Measurements from ENCODE around the gene TCEANC2.
"Not testable (repeated sequence)": the region's sequence is repeated elsewhere in the genome, so short reads cannot be mapped to it uniquely, and the experiment has no call there.

TCEANC2 gene

DNA sequence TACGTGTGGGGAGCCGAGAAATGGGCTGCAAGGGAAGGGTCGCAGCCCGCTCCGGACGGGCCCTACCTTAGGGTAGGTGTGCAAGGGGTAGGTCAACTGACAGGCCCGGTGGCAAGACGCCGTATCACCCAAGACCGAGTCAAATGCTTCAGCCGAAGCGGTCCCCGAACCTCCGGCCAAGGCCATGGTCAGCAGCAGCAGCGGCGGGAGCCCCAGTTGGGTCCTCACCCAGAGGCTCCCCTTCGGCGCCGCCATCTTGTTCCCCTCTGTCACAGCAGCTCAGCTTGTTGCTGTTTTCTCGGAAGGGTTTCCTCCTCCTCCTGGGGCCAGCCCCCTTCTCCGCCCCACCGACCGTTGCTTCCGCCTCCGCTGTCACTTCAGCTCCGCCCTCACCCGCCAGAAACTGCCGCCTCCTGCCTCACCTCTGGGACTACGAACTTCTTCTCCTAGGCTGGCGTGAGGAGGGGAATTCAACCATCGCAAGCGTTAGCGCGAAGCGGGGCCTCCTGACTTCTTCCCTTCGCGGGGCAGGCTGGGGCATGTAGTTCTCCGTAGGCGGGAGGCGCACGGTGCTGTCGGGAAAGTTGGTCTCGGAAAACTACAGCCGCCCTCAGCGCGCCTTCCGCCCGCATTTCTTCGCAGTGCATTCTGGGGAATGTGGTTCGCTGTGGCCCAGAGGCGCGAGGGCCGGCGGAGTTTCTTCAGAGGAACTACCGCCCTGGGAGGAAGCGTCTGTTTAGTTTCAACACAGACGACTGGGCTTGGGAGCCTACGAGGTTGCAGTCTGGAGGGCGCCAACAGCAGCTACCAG, at the start of gene TCEANC2, which contains the start of gene TMEM59:
TCEANC2 (plus strand) TSS at position 675 of the 811 bp plus-strand sequence. CDS start 815 bp downstream, outside the sequence.
TMEM59 (minus strand) TSS at position 271 of the 811 bp plus-strand sequence; CDS start at position 255, 16 bp downstream.
- Histone ChIP-seq H3K9ac (ENCODE audit: insufficient read length, low read depth) (peak within 1 kb of the TSS; percentile 94), H3K27me3 (ENCODE audit: insufficient read depth, insufficient read length) (no peaks in the 10 kb centered on the region), H3K9me3 (ENCODE audit: insufficient read depth, low read length) (no peaks in the 10 kb centered on the region), H3K4me1 (ENCODE audit: insufficient read depth, insufficient read length) (no peaks in the 10 kb centered on the region), H3K4me3 (ENCODE audit: insufficient read length, low read depth) (peak within 1 kb of the TSS; percentile 98), H3K36me3 (ENCODE audit: insufficient read depth, insufficient read length, low read length) (peaks cover 3% of the 10 kb centered on the region)
- peak; percentile 100 for DNase-seq (ENCODE audit: low read depth, low spot score)
- TF ChIP-seq ZNF274 (IDR thresholded peaks at IDR 0.05; ENCODE audit: low read depth, low read length) (no peak), YY1 (IDR thresholded peaks at IDR 0.05; ENCODE audit: insufficient read depth, insufficient read length) (peak; percentile 76)

DNA sequence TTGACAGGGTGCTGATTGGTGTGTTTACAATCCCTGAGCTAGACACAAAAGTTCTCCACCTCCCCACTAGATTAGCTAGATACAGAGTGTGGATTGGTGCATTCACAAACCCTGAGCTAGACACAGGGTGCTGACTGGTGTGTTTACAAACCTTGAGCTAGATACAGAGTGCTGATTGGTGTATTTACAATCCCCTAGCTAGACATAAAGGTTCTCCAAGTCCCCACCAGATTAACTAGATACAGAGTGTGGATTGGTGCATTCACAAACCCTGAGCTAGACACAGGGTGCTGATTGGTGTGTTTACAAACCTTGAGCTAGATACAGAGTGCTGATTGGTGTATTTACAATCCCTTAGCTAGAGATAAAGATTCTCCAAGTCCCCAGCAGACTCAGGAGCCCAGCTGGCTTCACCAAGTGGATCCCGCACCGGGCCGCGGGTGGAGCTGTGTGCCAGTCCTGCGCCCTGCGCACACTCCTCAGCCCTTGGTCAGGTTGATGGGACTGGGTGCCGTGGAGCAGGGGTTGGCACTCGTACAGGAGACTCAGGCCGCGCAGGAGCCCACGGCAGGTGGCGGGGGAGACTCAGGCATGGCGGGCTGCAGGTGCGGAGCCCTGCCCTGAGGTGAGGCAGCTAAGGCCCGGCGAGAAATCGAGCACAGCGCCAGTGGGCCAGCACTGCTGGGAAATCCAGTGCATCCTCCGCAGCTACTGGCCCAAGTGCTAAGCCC, 49.5 kb upstream of the TCEANC2 start:
- not testable (repeated sequence) for H3K36me3 ChIP-seq (ENCODE audit: insufficient read depth, insufficient read length, low read length); H3K4me3 ChIP-seq (ENCODE audit: insufficient read length, low read depth); H3K9ac ChIP-seq (ENCODE audit: insufficient read length, low read depth); H3K27me3 ChIP-seq (ENCODE audit: insufficient read depth, insufficient read length); H3K4me1 ChIP-seq (ENCODE audit: insufficient read depth, insufficient read length); DNase-seq (ENCODE audit: low read depth, low spot score)
- peaks cover 13% of the 10 kb centered on the region; the same call in 1 of the 2 replicates for H3K9me3 ChIP-seq (ENCODE audit: insufficient read depth, low read length)

- peaks cover 13% of the 10 kb centered on the region; the same call in 1 of the 2 replicates for H3K9me3 ChIP-seq (ENCODE audit: insufficient read depth, low read length)
- H3K9ac ChIP-seq (ENCODE audit: insufficient read length, low read depth) = no peak overlapping the region
- H3K27me3 ChIP-seq (ENCODE audit: insufficient read depth, insufficient read length) = no peaks in the 10 kb centered on the region
- no peak overlapping the region for H3K4me3 ChIP-seq (ENCODE audit: insufficient read length, low read depth)
- H3K36me3 ChIP-seq (ENCODE audit: insufficient read depth, insufficient read length, low read length) = no peaks in the 10 kb centered on the region
- TF ChIP-seq ZNF274 (IDR thresholded peaks at IDR 0.05; ENCODE audit: low read depth, low read length) (no peak), YY1 (IDR thresholded peaks at IDR 0.05; ENCODE audit: insufficient read depth, insufficient read length) (no peak), SUZ12 (IDR thresholded peaks at IDR 0.05; ENCODE audit: extremely low read depth, insufficient read depth, insufficient read length) (no peak)
- DNase-seq (ENCODE audit: low read depth, low spot score) = no peak
- peaks cover 3% of the 10 kb centered on the region for H3K4me1 ChIP-seq (ENCODE audit: insufficient read depth, insufficient read length)
Observed at GRCh38 chr1:54004481-54005049, 48.8 kb upstream of the TCEANC2 start.

GRCh38 chr1:54006508-54006907, 46.9 kb upstream of the TCEANC2 start:
- H3K27me3 ChIP-seq (ENCODE audit: insufficient read depth, insufficient read length) = peaks cover 12% of the 10 kb centered on the region
- no peak for DNase-seq (ENCODE audit: low read depth, low spot score)
- H3K9me3 ChIP-seq (ENCODE audit: insufficient read depth, low read length) = peaks cover 13% of the 10 kb centered on the region; the same call in 1 of the 2 replicates
- TF ChIP-seq YY1 (IDR thresholded peaks at IDR 0.05; ENCODE audit: insufficient read depth, insufficient read length) (no peak), SUZ12 (IDR thresholded peaks at IDR 0.05; ENCODE audit: extremely low read depth, insufficient read depth, insufficient read length) (no peak), ZNF274 (IDR thresholded peaks at IDR 0.05; ENCODE audit: low read depth, low read length) (no peak)
- no peak overlapping the region for H3K9ac ChIP-seq (ENCODE audit: insufficient read length, low read depth)
- H3K4me3 ChIP-seq (ENCODE audit: insufficient read length, low read depth) = no peak overlapping the region
- no peaks in the 10 kb centered on the region for H3K36me3 ChIP-seq (ENCODE audit: insufficient read depth, insufficient read length, low read length)
- H3K4me1 ChIP-seq (ENCODE audit: insufficient read depth, insufficient read length) = peaks cover 3% of the 10 kb centered on the region

DNA sequence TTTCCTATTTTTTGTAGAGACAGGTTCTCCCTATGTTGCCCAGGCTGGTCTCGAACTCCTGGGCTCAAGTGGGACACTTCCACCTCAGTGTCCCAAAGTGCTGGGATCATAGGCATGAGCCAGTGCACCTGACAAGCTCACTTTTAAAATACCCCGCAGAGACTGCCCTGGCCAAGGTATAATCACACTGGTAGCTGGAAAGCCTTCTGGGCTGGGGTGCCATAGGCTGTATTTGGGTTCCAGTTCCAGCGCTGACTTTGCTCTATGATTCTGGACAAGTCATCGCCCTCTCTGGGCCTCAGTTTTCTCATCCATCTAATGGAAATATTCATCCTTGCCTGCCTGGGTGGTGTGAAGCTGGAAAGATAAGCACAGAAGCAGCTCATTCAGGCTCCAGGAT, 45.8 kb upstream of the TCEANC2 start:
- Histone ChIP-seq H3K9ac (ENCODE audit: insufficient read length, low read depth) (no peak overlapping the region), H3K36me3 (ENCODE audit: insufficient read depth, insufficient read length, low read length) (no peaks in the 10 kb centered on the region), H3K4me1 (ENCODE audit: insufficient read depth, insufficient read length) (peaks cover under 1% of the 10 kb centered on the region), H3K4me3 (ENCODE audit: insufficient read length, low read depth) (no peak overlapping the region), H3K9me3 (ENCODE audit: insufficient read depth, low read length) (peaks cover 13% of the 10 kb centered on the region; the same call in 1 of the 2 replicates), H3K27me3 (ENCODE audit: insufficient read depth, insufficient read length) (peaks cover 18% of the 10 kb centered on the region)
- DNase-seq (ENCODE audit: low read depth, low spot score) = no peak
- TF ChIP-seq YY1 (IDR thresholded peaks at IDR 0.05; ENCODE audit: insufficient read depth, insufficient read length) = no peak
- no peak for TF ChIP-seq SUZ12 (IDR thresholded peaks at IDR 0.05; ENCODE audit: extremely low read depth, insufficient read depth, insufficient read length)
- no peak for TF ChIP-seq ZNF274 (IDR thresholded peaks at IDR 0.05; ENCODE audit: low read depth, low read length)

DNA sequence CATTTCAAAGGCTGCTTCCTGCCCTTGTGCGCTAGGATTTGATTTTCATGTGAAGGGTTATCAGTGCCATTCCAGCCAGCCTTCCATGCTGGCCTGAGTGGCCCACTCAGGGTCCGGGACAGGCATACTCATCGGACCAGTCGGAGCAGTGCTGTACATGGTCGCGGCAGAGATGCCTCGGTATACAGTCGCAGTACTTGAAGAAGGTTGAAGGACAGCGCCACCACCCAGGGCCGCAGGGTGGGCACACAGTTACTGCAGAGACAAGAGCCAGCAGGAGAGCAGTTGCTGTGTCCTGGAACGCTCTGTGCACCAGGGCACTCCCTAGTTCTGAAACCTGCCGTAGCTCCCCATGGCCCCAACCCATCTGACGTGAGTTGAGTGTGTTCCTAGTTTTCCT, 44.5 kb upstream of the TCEANC2 start:
- Histone ChIP-seq H3K27me3 (ENCODE audit: insufficient read depth, insufficient read length) (peaks cover 18% of the 10 kb centered on the region), H3K4me3 (ENCODE audit: insufficient read length, low read depth) (no peak overlapping the region), H3K9me3 (ENCODE audit: insufficient read depth, low read length) (peaks cover 13% of the 10 kb centered on the region; the same call in 1 of the 2 replicates), H3K36me3 (ENCODE audit: insufficient read depth, insufficient read length, low read length) (no peaks in the 10 kb centered on the region), H3K9ac (ENCODE audit: insufficient read length, low read depth) (no peak overlapping the region), H3K4me1 (ENCODE audit: insufficient read depth, insufficient read length) (no peaks in the 10 kb centered on the region)
- TF ChIP-seq SUZ12 (IDR thresholded peaks at IDR 0.05; ENCODE audit: extremely low read depth, insufficient read depth, insufficient read length) (no peak), YY1 (IDR thresholded peaks at IDR 0.05; ENCODE audit: insufficient read depth, insufficient read length) (no peak), ZNF274 (IDR thresholded peaks at IDR 0.05; ENCODE audit: low read depth, low read length) (no peak)
- DNase-seq (ENCODE audit: low read depth, low spot score) = no peak

- peaks cover 18% of the 10 kb centered on the region for H3K27me3 ChIP-seq (ENCODE audit: insufficient read depth, insufficient read length)
- TF ChIP-seq YY1 (IDR thresholded peaks at IDR 0.05; ENCODE audit: insufficient read depth, insufficient read length) (no peak), ZNF274 (IDR thresholded peaks at IDR 0.05; ENCODE audit: low read depth, low read length) (no peak)
- H3K36me3 ChIP-seq (ENCODE audit: insufficient read depth, insufficient read length, low read length) = no peaks in the 10 kb centered on the region
- no peak for DNase-seq (ENCODE audit: low read depth, low spot score)
- no peak overlapping the region for H3K9ac ChIP-seq (ENCODE audit: insufficient read length, low read depth)
- peaks cover 9% of the 10 kb centered on the region; the same call in 1 of the 2 replicates for H3K9me3 ChIP-seq (ENCODE audit: insufficient read depth, low read length)
- H3K4me1 ChIP-seq (ENCODE audit: insufficient read depth, insufficient read length) = no peaks in the 10 kb centered on the region
- no peak overlapping the region for H3K4me3 ChIP-seq (ENCODE audit: insufficient read length, low read depth)
Observed at GRCh38 chr1:54009406-54009805, 44.0 kb upstream of the TCEANC2 start.

All from NT2/D1 (cell line).